C4-2B (cell line): ENCODE results near the gene FAF1.
"Not testable (repeated sequence)": the region's sequence is repeated elsewhere in the genome, so short reads cannot be mapped to it uniquely, and the experiment has no call there.

ENCODE experiments used
- H3K27ac ChIP-seq: fragments of 450-650 bp; 2 replicates; pipeline ENCODE4 v1.5.1; 2017
- ZFX ChIP-seq: fragments of 450-650 bp; IDR thresholded peaks from 2 replicates; pipeline ENCODE4 v1.6.1; 2017
- TF ChIP-seq, protein P1 (sequence below): fragments of 450-650 bp; conservative IDR thresholded peaks from 2 replicates; pipeline ENCODE4 v1.5.1; 2017; ENCODE audit warnings: mild to moderate bottlenecking

Gene FAF1

DNA sequence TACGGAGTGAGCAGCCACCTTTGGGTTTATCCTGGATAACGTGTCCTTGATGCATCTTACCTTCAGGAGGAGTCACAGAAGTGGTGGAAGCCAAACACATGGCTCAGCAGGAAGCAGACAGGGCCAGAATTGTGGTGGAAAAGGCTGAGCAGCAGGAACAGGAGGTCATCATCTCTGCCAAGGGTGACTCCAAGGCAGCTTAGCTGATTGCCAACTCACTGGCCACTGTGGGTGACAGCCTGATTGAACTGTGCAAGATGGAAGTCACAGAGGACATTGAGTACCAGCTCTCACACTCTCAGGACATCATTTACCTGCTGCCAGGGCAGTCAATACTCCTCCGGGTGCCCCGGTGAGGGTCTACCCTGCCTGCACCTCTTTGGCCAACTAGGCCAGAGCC, 179.3 kb downstream of the FAF1 start:
- H3K27ac ChIP-seq = no peak overlapping the region
- TF ChIP-seq, protein P1, sequence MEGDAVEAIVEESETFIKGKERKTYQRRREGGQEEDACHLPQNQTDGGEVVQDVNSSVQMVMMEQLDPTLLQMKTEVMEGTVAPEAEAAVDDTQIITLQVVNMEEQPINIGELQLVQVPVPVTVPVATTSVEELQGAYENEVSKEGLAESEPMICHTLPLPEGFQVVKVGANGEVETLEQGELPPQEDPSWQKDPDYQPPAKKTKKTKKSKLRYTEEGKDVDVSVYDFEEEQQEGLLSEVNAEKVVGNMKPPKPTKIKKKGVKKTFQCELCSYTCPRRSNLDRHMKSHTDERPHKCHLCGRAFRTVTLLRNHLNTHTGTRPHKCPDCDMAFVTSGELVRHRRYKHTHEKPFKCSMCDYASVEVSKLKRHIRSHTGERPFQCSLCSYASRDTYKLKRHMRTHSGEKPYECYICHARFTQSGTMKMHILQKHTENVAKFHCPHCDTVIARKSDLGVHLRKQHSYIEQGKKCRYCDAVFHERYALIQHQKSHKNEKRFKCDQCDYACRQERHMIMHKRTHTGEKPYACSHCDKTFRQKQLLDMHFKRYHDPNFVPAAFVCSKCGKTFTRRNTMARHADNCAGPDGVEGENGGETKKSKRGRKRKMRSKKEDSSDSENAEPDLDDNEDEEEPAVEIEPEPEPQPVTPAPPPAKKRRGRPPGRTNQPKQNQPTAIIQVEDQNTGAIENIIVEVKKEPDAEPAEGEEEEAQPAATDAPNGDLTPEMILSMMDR = no peak
- TF ChIP-seq ZFX = no peak

DNA sequence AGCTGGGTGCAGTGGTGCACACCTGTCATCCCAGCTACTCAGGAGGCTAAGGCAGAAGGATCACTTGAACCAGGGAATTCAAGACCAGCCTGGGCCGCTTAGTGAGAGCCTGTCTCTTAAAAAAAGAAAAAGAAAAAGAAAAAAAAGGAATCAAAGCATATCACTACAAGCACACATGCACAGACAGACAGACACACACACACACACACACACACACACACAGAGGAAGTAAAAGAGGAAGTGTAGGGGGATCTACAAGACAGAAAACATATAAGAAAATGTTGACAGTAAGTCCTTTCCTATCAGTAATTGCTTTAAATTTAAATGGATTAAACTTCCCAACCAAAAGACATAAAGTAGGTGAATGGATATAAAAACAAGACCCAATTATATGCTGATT, 180.3 kb downstream of the FAF1 start:
- TF ChIP-seq, protein P1 = no peak
- TF ChIP-seq ZFX = no peak
- H3K27ac ChIP-seq = no peak overlapping the region

DNA sequence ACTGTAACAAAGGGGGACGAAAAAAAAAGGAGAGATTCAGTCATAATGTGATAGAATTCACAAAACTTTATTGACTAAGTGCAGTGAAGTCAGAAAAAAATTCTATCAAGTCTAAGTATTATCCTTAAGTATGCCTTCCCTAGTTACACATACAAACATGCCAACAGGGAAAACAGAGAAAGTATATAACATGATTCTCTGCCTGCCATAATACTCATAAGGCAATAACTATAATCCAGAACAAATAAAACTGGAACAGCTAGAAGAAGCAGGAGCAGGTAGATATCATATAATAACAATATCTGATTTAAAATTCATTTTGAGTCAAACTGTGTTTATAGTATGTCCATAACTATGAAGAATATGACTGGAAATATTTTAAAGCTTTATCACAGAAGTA, 184.3 kb downstream of the FAF1 start:
- H3K27ac ChIP-seq = no peak overlapping the region
- TF ChIP-seq ZFX = no peak
- TF ChIP-seq, protein P1 = no peak

DNA sequence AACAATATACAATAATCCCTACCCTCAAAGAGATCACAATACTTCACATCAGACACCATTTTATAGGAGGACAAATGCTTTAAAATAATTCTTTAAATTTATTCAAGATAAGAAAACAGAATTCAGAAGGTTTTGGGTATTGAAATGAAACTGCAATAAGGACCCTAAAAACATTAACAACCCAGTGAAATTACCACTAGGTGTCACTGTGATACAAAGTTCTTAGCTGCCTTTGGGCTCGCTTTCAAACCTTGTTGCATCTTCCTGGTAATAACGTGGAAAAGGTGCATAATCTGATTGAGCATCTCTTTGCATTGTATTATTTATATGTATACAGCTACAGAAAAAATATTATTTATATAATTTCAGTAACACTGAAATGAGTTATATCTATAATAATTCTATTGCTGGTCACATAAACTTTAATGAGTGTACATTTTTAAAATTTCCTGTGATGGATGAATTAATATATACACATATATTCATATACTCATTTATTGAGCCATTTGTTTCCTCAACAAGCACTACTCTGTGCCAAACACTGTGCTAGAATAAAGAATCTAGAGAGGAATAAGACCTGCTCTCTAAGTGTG, 185.2 kb downstream of the FAF1 start:
- TF ChIP-seq, protein P1 = peak; percentile 87
- no peak for TF ChIP-seq ZFX
- H3K27ac ChIP-seq = no peak overlapping the region

DNA sequence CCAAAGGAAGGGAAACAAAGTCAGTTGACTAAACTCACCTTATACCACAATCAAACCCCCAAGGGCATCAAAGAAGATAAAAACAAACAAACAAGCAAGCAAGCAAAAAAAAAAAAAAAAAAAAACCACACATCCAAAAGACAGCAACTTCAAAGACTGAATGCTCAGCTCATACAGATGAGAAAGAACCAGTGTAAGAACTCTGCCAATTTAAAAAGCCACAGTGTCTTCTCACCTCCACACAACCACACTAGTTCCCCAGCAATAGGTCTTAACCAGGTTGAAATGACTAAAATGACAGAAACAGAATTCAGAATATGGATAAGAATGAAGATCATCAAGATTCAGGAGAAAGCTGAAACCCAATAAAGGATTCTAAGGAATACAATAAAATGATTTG, 193.4 kb downstream of the FAF1 start:
- TF ChIP-seq ZFX = no peak
- H3K27ac ChIP-seq = no peak overlapping the region

DNA sequence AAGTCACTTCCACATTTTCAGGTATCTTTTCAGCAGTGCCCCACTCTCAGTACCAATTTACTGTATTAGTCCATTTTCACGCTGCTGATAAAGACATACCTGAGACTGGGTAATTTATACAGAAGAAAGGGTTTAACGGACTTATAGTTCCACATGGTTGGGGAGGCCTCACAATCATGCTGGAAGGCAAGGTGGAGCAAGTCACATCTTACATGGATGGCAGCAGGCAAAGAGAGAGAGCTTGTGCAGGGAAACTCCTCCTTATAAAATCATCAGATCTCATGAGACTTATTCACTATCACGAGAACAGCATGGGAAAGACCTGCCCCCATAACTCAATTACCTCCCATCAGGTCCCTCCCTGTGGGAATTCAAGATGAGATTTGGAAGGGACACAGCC, 203.5 kb downstream of the FAF1 start:
- H3K27ac ChIP-seq = not testable (repeated sequence)

DNA sequence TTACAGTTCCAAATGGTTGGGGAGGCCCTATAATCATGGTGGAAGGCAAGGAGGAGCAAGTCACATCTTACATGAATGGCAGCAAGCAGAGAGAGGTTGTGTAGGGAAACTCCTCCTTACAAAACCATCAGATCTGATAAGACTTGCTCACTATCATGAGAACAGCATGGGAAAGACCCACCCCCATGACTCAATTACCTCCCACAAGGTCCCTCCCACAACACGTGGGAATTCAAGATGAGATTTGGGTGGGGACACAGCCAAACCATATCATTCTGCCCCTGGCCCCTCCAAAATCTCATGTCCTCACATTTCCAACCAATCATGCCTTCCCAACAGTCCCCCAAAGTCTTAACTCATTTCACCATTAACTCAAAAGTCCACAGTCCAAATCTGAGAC, 205.3 kb downstream of the FAF1 start:
- H3K27ac ChIP-seq = not testable (repeated sequence)

DNA sequence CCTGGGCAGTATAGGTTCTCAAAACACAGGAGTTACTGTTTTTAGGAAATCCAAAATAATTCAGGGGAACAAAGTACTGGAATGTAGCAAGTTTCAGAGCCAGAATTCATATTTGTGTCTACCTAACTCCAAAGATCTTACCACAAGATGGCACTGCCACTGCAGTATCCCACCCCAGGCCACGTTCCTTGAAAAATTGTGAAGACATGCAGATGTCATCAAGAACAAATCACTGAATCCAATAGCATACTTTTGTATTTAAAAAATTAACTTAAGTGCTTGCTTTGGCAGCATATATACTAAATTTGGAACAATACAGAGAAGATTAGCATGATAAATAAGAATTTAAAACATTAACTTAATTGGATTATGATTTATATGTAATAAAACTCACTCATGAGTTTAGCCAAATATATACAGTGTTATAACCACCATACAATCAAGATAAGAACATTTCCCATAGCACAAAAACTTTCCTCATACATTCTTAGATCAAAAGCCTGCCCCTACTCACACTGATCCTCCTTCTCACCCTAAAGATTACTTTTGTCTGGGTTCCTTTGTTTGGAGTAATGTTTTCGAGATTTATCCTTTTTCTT, 209.9 kb downstream of the FAF1 start:
- no peak overlapping the region for H3K27ac ChIP-seq
- TF ChIP-seq ZFX = no peak
- TF ChIP-seq, protein P1 = peak; percentile 73

DNA sequence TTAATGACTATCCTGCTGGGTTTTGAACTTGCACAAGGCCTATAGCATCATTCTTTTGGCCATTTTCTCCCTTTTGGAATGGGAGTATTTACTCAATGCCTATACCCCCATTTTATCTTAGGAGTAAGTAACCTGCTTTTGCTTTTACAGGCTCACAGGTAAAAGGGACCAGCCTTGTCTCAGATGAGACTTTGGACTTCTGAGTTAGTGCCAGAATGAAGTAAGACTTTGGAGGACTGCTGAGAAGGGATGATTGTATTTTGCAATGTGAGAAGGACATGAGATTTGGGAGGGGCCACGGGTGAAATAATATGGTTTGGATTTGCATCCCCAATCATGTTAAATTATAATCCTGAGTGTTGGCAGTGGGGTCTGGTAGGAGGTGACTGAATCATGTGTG, 212.7 kb downstream of the FAF1 start:
- no peak overlapping the region for H3K27ac ChIP-seq
- TF ChIP-seq, protein P1 = no peak
